Activated naive CD4-positive, alpha-beta T cell treated with anti-CD3 and anti-CD28 coated beads, Interleukin-2, amount 10 ng/mL, durations not matched to agents 7 days and 5 days (primary cell): ENCODE results near the gene ELP1.
"Not testable (repeated sequence)": the region's sequence is repeated elsewhere in the genome, so short reads cannot be mapped to it uniquely, and the experiment has no call there.

Experiments used
- CTCF ChIA-PET: fragments of 350-600 bp; sonication (Branson Sonifier 250); formaldehyde crosslinking; loops from one replicate; lab custom pipeline; 2021; ENCODE audit warnings: antibody characterized with exemption; lab: Charles Lee
- DNase-seq: peaks from one replicate; pipeline ENCODE4 v3.0.0-alpha.2; 2020
- H3K27ac Mint-ChIP-seq: one replicate; pipeline ENCODE4 v1.8.0; 2021; ENCODE audit warnings: mild to moderate bottlenecking, moderate library complexity, mixed read lengths
- H3K27me3 Mint-ChIP-seq: one replicate; pipeline ENCODE4 v1.8.0; 2021; ENCODE audit warnings: mild to moderate bottlenecking, mixed read lengths
- H3K36me3 Mint-ChIP-seq: one replicate; pipeline ENCODE4 v1.8.0; 2021; ENCODE audit warnings: mixed read lengths
- H3K4me1 Mint-ChIP-seq: one replicate; pipeline ENCODE4 v1.8.0; 2021; ENCODE audit warnings: mixed read lengths
- H3K4me3 Mint-ChIP-seq: one replicate; pipeline ENCODE4 v1.8.0; 2021; ENCODE audit warnings: mild to moderate bottlenecking, moderate library complexity, mixed read lengths
- H3K9me3 Mint-ChIP-seq: one replicate; pipeline ENCODE4 v1.8.0; 2021; ENCODE audit warnings: mixed read lengths

Gene ELP1

GRCh38 chr9:108861464-108861863 is 72.5 kb downstream of the ELP1 start:
- Mint-ChIP-seq H3K27ac (no peak overlapping the region), H3K4me3 (no peak overlapping the region), H3K9me3 (no peaks in the 10 kb centered on the region), H3K27me3 (no peaks in the 10 kb centered on the region), H3K4me1 (no peaks in the 10 kb centered on the region), H3K36me3 (no peaks in the 10 kb centered on the region)
- no peak for DNase-seq
- CTCF ChIA-PET, result no interaction called here

DNA sequence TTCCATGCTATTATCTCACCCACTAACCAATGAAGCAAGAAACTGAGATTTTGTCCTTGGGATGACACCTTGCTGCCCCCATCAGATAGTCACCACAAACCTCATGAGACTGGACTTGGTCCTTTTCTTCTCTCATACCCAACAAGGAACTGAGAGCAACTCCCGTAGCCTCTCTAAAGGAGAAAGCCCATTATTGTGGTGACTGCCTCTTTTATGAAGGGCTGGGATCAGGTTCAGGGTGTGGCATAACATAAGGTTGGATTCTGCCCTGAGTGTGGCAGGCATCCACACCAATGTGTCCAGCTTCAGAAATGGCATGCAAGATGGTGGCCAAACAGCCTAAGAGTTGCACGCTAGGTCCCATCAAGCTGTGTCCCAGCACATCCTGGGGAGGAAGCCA is 73.2 kb downstream of the ELP1 start:
- Mint-ChIP-seq H3K9me3 (no peaks in the 10 kb centered on the region), H3K36me3 (no peaks in the 10 kb centered on the region), H3K27ac (no peak overlapping the region)

GRCh38 chr9:108860354-108860753 is 73.6 kb downstream of the ELP1 start:
- Mint-ChIP-seq H3K9me3 (no peaks in the 10 kb centered on the region), H3K36me3 (no peaks in the 10 kb centered on the region), H3K27ac (no peak overlapping the region), H3K27me3 (no peaks in the 10 kb centered on the region), H3K4me3 (no peak overlapping the region), H3K4me1 (no peaks in the 10 kb centered on the region)
- no peak for DNase-seq
- CTCF ChIA-PET, result no interaction called here

More for the DNA sequence above, 73.2 kb downstream of the ELP1 start:
- Mint-ChIP-seq H3K4me1 (no peaks in the 10 kb centered on the region), H3K27me3 (no peaks in the 10 kb centered on the region), H3K4me3 (no peak overlapping the region)
- CTCF ChIA-PET, result no interaction called here
- DNase-seq, result no peak

DNA sequence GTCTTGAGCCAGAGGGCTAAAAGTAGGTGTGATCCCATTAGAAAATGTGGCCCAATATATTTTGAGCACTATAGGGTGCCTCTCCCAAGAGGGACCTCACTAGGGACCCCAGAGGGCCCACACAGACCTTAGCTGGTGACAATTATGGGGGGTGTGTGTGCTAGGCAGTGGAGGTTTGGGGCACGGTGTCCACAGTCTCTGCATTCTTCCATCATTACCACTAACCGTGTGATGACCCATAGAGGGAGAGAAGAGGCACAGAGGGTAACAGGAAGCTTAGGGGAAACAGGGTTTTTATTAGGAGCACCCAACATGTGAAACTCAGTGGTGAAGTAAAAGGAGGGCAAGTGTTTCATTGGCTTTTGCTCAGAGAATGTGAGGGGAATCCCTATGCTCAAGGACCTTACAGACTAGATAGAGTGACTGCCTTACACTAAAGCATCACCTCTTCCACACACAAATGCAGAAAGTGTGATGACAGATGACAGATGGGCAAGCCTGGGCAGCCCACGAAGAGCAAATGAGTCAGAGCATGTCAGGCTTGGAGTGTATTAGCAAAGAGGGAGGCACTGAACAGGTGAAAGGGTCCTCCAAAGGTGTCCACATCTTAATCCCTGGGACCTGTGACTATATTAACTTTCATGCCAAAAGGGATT is 74.3 kb downstream of the ELP1 start:
- no peaks in the 10 kb centered on the region for H3K4me1 Mint-ChIP-seq
- no peak overlapping the region for H3K4me3 Mint-ChIP-seq
- CTCF ChIA-PET, result no interaction called here
- H3K36me3 Mint-ChIP-seq, result no peaks in the 10 kb centered on the region
- H3K9me3 Mint-ChIP-seq, result no peaks in the 10 kb centered on the region
- no peak for DNase-seq
- H3K27ac Mint-ChIP-seq, result no peak overlapping the region
- no peaks in the 10 kb centered on the region for H3K27me3 Mint-ChIP-seq

DNA sequence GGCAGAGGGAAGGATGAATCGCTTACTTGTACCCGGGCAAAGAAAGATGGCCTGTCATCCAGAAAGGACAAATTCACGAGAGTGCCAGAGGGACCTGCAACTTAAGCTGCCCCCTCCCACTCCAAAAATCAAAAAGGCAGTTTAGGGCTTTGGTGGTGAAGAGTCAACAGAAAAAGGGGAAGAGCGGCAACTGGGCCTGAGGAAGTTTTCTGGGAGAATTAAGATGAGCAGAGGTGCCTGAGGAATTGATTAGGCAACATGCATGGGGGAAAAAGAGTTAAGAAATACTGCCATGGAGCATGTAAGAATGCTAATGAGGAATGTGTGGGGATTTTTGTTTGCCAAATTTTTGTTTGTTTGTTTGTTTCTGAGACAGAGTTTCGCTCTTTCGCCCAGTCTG is 76.4 kb downstream of the ELP1 start:
- no peak overlapping the region for H3K4me3 Mint-ChIP-seq
- H3K27me3 Mint-ChIP-seq, result peaks cover 6% of the 10 kb centered on the region
- no peaks in the 10 kb centered on the region for H3K36me3 Mint-ChIP-seq
- no peaks in the 10 kb centered on the region for H3K9me3 Mint-ChIP-seq
- DNase-seq, result no peak
- no peaks in the 10 kb centered on the region for H3K4me1 Mint-ChIP-seq
- CTCF ChIA-PET, result no interaction called here
- H3K27ac Mint-ChIP-seq, result no peak overlapping the region

DNA sequence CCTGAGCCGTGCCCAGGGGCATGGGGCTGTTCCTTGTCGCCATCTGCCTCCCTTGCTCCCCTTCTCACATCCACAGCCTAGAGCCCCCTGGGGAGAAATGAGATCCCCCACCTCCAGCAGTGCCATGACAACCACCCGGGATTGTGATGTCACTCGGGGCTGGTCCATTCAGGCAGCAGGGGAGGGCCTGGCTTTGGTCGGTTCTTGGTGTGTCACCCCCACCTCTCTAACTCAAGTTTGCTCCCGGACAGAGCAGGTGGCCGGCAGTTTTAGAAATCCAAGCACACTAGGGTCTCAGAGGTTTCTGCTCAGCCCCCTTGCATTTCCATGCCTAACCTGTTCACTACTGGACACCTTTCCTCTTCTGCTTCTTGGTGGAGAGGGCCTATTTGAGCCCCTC is 78.0 kb downstream of the ELP1 start, which contains the start of gene ACTL7B:
ACTL7B (minus strand) TSS at position 99 of the 400 bp plus-strand sequence; CDS start at position 43, 56 bp downstream.
- no peak within 1 kb of the TSS for H3K4me3 Mint-ChIP-seq
- H3K27ac Mint-ChIP-seq, result no peak within 1 kb of the TSS
- peaks cover 13% of the 10 kb centered on the region for H3K27me3 Mint-ChIP-seq
- CTCF ChIA-PET, result no interaction called here
- H3K36me3 Mint-ChIP-seq, result no peaks in the 10 kb centered on the region
- no peak for DNase-seq
- no peaks in the 10 kb centered on the region for H3K4me1 Mint-ChIP-seq
- H3K9me3 Mint-ChIP-seq, result no peaks in the 10 kb centered on the region

DNA sequence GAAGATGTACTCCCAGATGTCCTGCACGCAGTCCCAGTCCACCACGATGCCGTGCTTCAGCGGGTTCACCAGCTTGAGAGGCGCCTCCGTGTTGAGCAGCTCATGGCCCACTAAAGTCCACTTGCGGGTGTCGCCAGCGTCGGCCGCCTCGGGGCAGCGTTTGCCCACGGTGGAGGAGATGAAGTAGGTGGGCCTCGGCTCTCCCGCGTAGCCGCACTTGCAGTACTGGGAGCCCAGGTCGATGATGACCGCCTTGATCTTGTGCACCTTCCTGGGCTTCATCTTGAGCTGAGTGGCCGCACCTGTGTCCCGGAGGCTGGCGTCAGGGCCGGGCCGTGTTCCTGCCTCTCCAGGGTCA is 78.4 kb downstream of the ELP1 start:
- Mint-ChIP-seq H3K4me3 (no peak overlapping the region), H3K27me3 (peaks cover 13% of the 10 kb centered on the region), H3K27ac (no peak overlapping the region), H3K4me1 (no peaks in the 10 kb centered on the region), H3K36me3 (no peaks in the 10 kb centered on the region), H3K9me3 (no peaks in the 10 kb centered on the region)
- DNase-seq, result no peak
- CTCF ChIA-PET, result interaction anchor here (0.6 kb wide), 1 partner anchor 99 kb away, joined by 3 read pairs; no protein-coding TSS in a partner anchor

DNA sequence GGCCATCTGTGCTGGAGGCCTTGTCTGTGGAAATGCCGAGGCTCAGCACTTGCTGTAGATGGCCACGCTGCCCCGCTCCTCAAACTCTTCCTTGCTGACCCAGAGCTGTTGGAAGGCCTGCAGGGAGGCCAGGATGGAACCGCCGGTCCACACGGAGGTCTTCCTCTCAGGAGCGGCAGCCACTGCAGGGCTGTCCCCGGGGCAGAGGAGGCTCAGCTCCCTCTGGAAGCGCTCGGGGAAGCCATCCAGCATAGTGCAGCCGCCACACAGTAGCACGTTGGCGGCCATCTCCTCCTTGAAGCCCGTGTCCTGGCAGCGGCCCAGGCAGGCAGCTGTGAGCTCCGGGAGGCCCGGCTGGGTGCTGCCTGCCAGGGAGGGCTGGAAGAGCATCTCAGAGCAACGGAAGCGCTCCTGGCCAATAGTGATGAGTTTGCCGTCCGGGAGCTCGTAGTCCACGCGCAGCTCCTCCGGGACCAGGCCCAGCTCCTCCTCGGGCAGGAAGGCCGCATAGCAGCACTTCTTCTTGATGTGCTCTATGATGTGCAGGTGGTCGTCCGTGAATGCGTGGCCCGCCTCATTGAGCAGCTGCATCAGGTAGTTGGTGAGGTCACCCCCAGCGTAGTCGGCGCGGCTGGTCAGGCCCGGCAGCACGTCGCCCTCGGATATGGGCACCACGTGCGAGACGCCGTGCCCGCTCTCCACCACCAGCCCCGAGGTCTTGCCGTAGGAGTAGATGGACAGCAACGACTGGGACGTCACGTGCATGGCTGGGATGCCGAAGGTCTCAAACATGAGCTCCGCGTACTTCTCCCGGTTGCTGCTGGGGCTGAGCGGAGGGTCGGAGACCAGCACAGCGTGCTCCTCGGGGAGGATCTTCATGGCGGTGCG is 79.0 kb downstream of the ELP1 start:
- peaks cover 13% of the 10 kb centered on the region for H3K27me3 Mint-ChIP-seq
- H3K4me3 Mint-ChIP-seq, result no peak overlapping the region
- no peak for DNase-seq
- no peak overlapping the region for H3K27ac Mint-ChIP-seq
- no peaks in the 10 kb centered on the region for H3K36me3 Mint-ChIP-seq
- H3K4me1 Mint-ChIP-seq, result no peaks in the 10 kb centered on the region
- CTCF ChIA-PET, result interaction anchor here (0.6 kb wide), 1 partner anchor 99 kb away, joined by 3 read pairs; no protein-coding TSS in a partner anchor
- H3K9me3 Mint-ChIP-seq, result no peaks in the 10 kb centered on the region

DNA sequence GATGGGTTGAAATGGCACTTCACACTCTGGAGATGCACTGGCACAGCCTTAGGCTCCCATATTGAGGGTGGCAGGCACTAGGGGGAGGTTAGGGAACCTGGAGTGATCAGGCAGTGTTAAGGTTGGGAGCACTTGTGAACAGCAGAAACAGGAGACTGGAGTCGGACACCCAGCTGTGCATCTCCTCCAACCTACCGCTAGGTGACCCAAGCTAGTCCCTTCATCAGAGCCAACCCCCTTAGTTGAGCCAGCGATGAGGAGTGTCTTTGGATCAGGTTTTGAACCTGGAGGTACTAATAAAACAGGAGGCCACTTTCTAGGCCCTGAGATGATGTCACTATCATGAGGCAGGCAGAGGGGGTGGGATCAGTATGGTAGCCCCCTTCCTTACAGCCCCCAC is 79.8 kb downstream of the ELP1 start:
- no peaks in the 10 kb centered on the region for H3K9me3 Mint-ChIP-seq
- CTCF ChIA-PET, result no interaction called here
- H3K4me1 Mint-ChIP-seq, result no peaks in the 10 kb centered on the region
- H3K27ac Mint-ChIP-seq, result no peak overlapping the region
- H3K36me3 Mint-ChIP-seq, result no peaks in the 10 kb centered on the region
- H3K4me3 Mint-ChIP-seq, result no peak overlapping the region
- no peak for DNase-seq
- H3K27me3 Mint-ChIP-seq, result peaks cover 13% of the 10 kb centered on the region

DNA sequence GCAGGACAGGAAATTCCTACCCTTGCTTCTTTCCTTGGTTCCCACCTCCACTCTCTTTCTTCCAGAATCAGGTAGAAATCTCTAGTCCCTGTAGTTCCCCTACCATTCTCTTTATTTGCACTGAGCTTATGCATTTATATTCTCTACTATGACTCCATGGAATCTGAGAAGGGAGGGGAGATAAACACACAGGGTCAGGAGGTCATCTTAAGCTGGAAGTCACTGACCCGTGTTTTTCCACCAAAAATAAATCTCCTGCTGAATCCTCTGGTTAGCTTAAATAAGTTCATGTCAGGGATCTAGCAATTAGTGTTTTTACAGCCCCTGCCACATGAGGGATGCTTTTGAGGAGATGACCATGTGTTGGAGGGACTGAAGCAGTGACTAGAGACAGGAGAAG is 81.8 kb downstream of the ELP1 start:
- no peaks in the 10 kb centered on the region for H3K36me3 Mint-ChIP-seq
- no peaks in the 10 kb centered on the region for H3K9me3 Mint-ChIP-seq
- no peak overlapping the region for H3K4me3 Mint-ChIP-seq
- no peaks in the 10 kb centered on the region for H3K4me1 Mint-ChIP-seq
- CTCF ChIA-PET, result no interaction called here
- no peak for DNase-seq
- H3K27me3 Mint-ChIP-seq, result peaks cover 13% of the 10 kb centered on the region
- H3K27ac Mint-ChIP-seq, result no peak overlapping the region

GRCh38 chr9:108851138-108851537 is 82.8 kb downstream of the ELP1 start:
- peaks cover 13% of the 10 kb centered on the region for H3K27me3 Mint-ChIP-seq
- no peak for DNase-seq
- H3K4me1 Mint-ChIP-seq, result no peaks in the 10 kb centered on the region
- CTCF ChIA-PET, result interaction anchor here (0.7 kb wide), 1 partner anchor 401 kb away, joined by 3 read pairs; no protein-coding TSS in a partner anchor
- no peaks in the 10 kb centered on the region for H3K36me3 Mint-ChIP-seq
- no peak overlapping the region for H3K4me3 Mint-ChIP-seq
- no peaks in the 10 kb centered on the region for H3K9me3 Mint-ChIP-seq
- H3K27ac Mint-ChIP-seq, result no peak overlapping the region

GRCh38 chr9:108850293-108850897 is 83.5 kb downstream of the ELP1 start:
- no peak for DNase-seq
- CTCF ChIA-PET, result interaction anchor here (0.7 kb wide), 1 partner anchor 402 kb away, joined by 3 read pairs; no protein-coding TSS in a partner anchor
- H3K27ac Mint-ChIP-seq, result no peak overlapping the region
- H3K36me3 Mint-ChIP-seq, result no peaks in the 10 kb centered on the region
- no peaks in the 10 kb centered on the region for H3K9me3 Mint-ChIP-seq
- no peaks in the 10 kb centered on the region for H3K4me1 Mint-ChIP-seq
- peaks cover 13% of the 10 kb centered on the region for H3K27me3 Mint-ChIP-seq
- H3K4me3 Mint-ChIP-seq, result no peak overlapping the region

- H3K4me3 Mint-ChIP-seq, H3K27ac Mint-ChIP-seq, H3K36me3 Mint-ChIP-seq, CTCF ChIA-PET, DNase-seq, H3K4me1 Mint-ChIP-seq, H3K9me3 Mint-ChIP-seq: not testable (repeated sequence)
- H3K27me3 Mint-ChIP-seq, result peaks cover 11% of the 10 kb centered on the region
Measured at GRCh38 chr9:108848296-108848695, 85.6 kb downstream of the ELP1 start.

DNA sequence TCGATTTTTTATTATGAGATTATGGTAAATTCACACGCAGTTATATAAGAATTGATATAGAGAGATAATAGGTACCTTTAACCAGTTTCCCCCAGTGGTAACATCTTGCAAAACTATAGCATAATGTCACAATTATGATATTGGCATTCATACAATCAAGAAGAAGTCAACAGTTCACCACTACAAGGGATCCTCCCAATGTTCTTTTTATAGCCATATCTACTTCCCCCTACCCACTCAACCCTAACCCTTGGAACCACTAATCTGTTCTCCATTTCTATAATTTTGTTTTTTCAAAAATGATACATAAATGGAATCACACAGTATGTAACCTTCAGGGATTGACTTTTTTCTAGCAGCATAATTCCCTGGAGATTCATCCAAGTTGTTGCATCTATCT is 88.0 kb downstream of the ELP1 start:
- no peak for DNase-seq
- H3K4me1 Mint-ChIP-seq, result peaks cover 13% of the 10 kb centered on the region
- CTCF ChIA-PET, result no interaction called here
- H3K27ac Mint-ChIP-seq, result no peak overlapping the region
- no peak overlapping the region for H3K4me3 Mint-ChIP-seq
- H3K36me3 Mint-ChIP-seq, result no peaks in the 10 kb centered on the region
- no peaks in the 10 kb centered on the region for H3K27me3 Mint-ChIP-seq
- H3K9me3 Mint-ChIP-seq, result no peaks in the 10 kb centered on the region
